A673 (cell line): ENCODE results near the gene KIAA0825. TPM values are rescaled to one million over a fixed set of nuclear protein-coding genes. Genes with fewer than 3 reads are reported as not detected.
A peak's percentile ranks its signal among the peaks of the same experiment; 100 is the strongest.

Experiments
- Bru-seq: library from RNA; stranded (reverse); fragments of 400-500 nt; gene quantifications from one replicate; lab custom pipeline; 2021; lab: Mats Ljungman, UMichigan
- BruChase-seq, 2 experiments: library from RNA; stranded (reverse); fragments of 400-500 nt; gene quantifications; one replicate each; lab custom pipeline; 2021; lab: Mats Ljungman, UMichigan
- BruUV-seq: library from RNA; stranded (reverse); fragments of 400-500 nt; replicated peaks from 2 replicates; lab custom pipeline; 2021; lab: Mats Ljungman, UMichigan
- CTCF ChIA-PET: fragments of 300-600 bp; sonication (Branson Sonifier 250); formaldehyde crosslinking; loops from one replicate; lab custom pipeline; 2022; ENCODE audit warnings: antibody characterized with exemption; lab: Charles Lee
- POLR2A ChIA-PET: fragments of 300-600 bp; sonication (Branson Sonifier 250); formaldehyde crosslinking; loops from one replicate; lab custom pipeline; 2022; ENCODE audit warnings: antibody characterized with exemption; ENCODE audit not compliant: low non-redundant PET; lab: Charles Lee
- DNase-seq: peaks from one replicate; pipeline ENCODE4 v3.0.0-alpha.2; 2015; ENCODE audit warnings: low spot score
- H3K27ac ChIP-seq: fragments of 200-600 bp; sonication (generic); 2 replicates; pipeline ENCODE4 v1.5.1; 2016; ENCODE audit warnings: mixed run types, low read depth, mild to moderate bottlenecking, mixed read lengths, antibody characterized with exemption, low read length; ENCODE audit not compliant: poor library complexity, severe bottlenecking
- H3K27me3 ChIP-seq: fragments of 200-600 bp; sonication (generic); replicated peaks from 2 replicates; pipeline ENCODE4 v1.6.1; 2017; ENCODE audit warnings: mixed run types, low read depth, mild to moderate bottlenecking, mixed read lengths, antibody characterized with exemption, low read length; ENCODE audit not compliant: insufficient read depth, poor library complexity
- H3K36me3 ChIP-seq: fragments of 200-600 bp; sonication (generic); 2 replicates; pipeline ENCODE4 v1.6.1; 2016; ENCODE audit warnings: mixed run types, mild to moderate bottlenecking, mixed read lengths, antibody characterized with exemption, low read length; ENCODE audit not compliant: insufficient read depth, poor library complexity, severe bottlenecking
- H3K4me1 ChIP-seq: fragments of 200-600 bp; sonication (generic); 2 replicates; pipeline ENCODE4 v1.6.1; 2017; ENCODE audit warnings: mixed run types, mild to moderate bottlenecking, mixed read lengths, antibody characterized with exemption, low read length; ENCODE audit not compliant: insufficient read depth, poor library complexity, severe bottlenecking
- H3K4me3 ChIP-seq: fragments of 200-600 bp; sonication (generic); 2 replicates; pipeline ENCODE4 v1.5.1; 2016; ENCODE audit warnings: low read depth, mixed run types, mild to moderate bottlenecking, mixed read lengths, low read length; ENCODE audit not compliant: poor library complexity, severe bottlenecking
- H3K9me3 ChIP-seq: fragments of 200-600 bp; sonication (generic); 2 replicates; pipeline ENCODE4 v1.6.1; 2016; ENCODE audit warnings: mixed run types, low read depth, mild to moderate bottlenecking, mixed read lengths, antibody characterized with exemption, low read length; ENCODE audit not compliant: poor library complexity, severe bottlenecking
- EZH2 ChIP-seq: fragments of 200-600 bp; sonication (generic); IDR thresholded peaks from 2 replicates; pipeline ENCODE4 v1.6.1; 2017; ENCODE audit warnings: borderline replicate concordance, low read depth, mild to moderate bottlenecking, mixed read lengths, antibody characterized with exemption, low read length; ENCODE audit not compliant: poor library complexity, severe bottlenecking
- intact Hi-C: fragments of 100-400 bp; cut with micrococcal nuclease; formaldehyde crosslinking; loops from one replicate; pipeline ENCODE4 v1.10.0; 2022; ENCODE audit not compliant: unreplicated experiment
- long read RNA-seq: library from polyadenylated mRNA; stranded (forward); transcript quantifications from one replicate; pipeline ENCODE4 v2.0.0, GENCODE V29; 2022
- total RNA-seq: library from RNA; stranded (reverse); gene quantifications from 2 replicates; pipeline ENCODE4 v1.2.3, GENCODE V29; 2021
- TF ChIP-seq, protein P1 (sequence below): fragments of 300-800, 200-600 bp; sonication (generic); conservative IDR thresholded peaks from 2 replicates; pipeline ENCODE4 v1.5.1; 2017; ENCODE audit warnings: low read depth, mild to moderate bottlenecking, antibody characterized with exemption, low read length, moderate library complexity, mixed read lengths

Gene KIAA0825
- 1.2 and 1.3 TPM in 2 replicates for total RNA-seq
- percentile 35 among the genes with signal in this experiment for Bru-seq, nascent RNA
- BruChase-seq, experiment 1, labeled RNA remaining after a 2-hour chase, result percentile 34 among the genes with signal in this experiment
- percentile 34 among the genes with signal in this experiment for BruChase-seq, experiment 2, labeled RNA remaining after a 6-hour chase
- long read RNA-seq, partial matches to known transcripts, result 0 of 3 reads
- long read RNA-seq, other reads (novel, unspliced or antisense), result 2 of 3 reads

DNA sequence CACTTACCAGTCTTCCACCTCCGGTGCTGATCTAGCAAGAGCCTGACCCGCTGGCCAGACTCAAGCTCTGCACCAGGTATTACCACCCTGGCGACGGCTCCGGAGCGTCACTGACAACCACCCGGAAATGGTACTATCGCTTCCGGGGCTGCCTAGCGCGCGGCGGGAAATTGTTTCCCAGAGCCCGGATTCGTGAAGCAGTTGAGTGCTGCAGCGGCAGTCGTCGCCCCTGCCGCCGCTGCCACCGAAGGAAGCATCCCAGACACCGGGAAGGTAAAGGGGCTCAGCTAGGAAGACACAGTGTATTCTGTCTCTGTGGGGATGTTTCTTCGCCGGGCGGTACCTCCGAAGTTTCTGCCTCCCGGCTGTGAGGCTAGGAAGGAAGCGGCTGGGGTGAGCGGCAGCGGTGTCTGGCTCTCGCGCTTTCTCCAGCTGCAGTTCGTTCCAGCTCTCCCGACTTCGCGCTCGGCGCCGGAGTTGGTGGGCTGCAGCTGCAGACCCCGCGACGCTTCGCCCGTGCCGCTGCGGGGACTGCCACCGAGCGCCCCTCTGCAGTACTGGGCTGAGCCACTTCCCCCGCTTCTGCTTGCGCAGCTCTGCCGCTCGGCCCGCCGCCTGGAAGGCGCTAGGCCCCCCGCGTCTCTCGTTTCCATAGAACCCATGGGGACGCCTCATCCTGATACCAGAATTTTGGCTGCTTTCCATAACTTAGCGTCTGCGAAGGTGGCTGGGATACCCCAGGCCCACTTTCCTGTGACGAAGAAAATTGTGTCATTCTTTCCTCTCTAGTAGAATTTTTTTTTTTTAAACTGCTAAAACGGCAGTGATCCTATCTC, at the start of gene KIAA0825, which contains the start of gene SLF1:
KIAA0825 (minus strand) TSS at position 112 of the 836 bp plus-strand sequence. CDS start 81,478 bp downstream, outside the sequence.
SLF1 (plus strand) TSS at position 177 of the 836 bp plus-strand sequence. CDS start 10,142 bp downstream, outside the sequence.
- intact Hi-C loops, result no loop called here
- peaks cover 8% of the 10 kb centered on the region for H3K4me1 ChIP-seq
- POLR2A ChIA-PET, result no interaction called here
- TF ChIP-seq EZH2, result no peak
- TF ChIP-seq, protein P1, sequence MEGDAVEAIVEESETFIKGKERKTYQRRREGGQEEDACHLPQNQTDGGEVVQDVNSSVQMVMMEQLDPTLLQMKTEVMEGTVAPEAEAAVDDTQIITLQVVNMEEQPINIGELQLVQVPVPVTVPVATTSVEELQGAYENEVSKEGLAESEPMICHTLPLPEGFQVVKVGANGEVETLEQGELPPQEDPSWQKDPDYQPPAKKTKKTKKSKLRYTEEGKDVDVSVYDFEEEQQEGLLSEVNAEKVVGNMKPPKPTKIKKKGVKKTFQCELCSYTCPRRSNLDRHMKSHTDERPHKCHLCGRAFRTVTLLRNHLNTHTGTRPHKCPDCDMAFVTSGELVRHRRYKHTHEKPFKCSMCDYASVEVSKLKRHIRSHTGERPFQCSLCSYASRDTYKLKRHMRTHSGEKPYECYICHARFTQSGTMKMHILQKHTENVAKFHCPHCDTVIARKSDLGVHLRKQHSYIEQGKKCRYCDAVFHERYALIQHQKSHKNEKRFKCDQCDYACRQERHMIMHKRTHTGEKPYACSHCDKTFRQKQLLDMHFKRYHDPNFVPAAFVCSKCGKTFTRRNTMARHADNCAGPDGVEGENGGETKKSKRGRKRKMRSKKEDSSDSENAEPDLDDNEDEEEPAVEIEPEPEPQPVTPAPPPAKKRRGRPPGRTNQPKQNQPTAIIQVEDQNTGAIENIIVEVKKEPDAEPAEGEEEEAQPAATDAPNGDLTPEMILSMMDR, result no peak
- H3K27me3 ChIP-seq, result no peaks in the 10 kb centered on the region
- no peaks in the 10 kb centered on the region for H3K36me3 ChIP-seq
- no peaks in the 10 kb centered on the region for H3K9me3 ChIP-seq
- H3K4me3 ChIP-seq, result peak within 1 kb of the TSS; percentile 87
- peak; percentile 93 for DNase-seq
- CTCF ChIA-PET, result no interaction called here
- BruUV-seq, result no TSS peak
- peak within 1 kb of the TSS; percentile 81 for H3K27ac ChIP-seq

- Histone ChIP-seq H3K36me3 (no peaks in the 10 kb centered on the region), H3K27me3 (no peaks in the 10 kb centered on the region), H3K4me3 (no peak overlapping the region), H3K27ac (no peak overlapping the region), H3K9me3 (no peaks in the 10 kb centered on the region), H3K4me1 (no peaks in the 10 kb centered on the region)
- BruUV-seq, result no TSS peak
- CTCF ChIA-PET, result no interaction called here
- intact Hi-C loops, result no loop called here
- no peak for TF ChIP-seq EZH2
- TF ChIP-seq, protein P1, result no peak
- POLR2A ChIA-PET, result no interaction called here
- DNase-seq, result no peak
Measured at GRCh38 chr5:94667937-94668336, 49.5 kb upstream of the KIAA0825 start.

DNA sequence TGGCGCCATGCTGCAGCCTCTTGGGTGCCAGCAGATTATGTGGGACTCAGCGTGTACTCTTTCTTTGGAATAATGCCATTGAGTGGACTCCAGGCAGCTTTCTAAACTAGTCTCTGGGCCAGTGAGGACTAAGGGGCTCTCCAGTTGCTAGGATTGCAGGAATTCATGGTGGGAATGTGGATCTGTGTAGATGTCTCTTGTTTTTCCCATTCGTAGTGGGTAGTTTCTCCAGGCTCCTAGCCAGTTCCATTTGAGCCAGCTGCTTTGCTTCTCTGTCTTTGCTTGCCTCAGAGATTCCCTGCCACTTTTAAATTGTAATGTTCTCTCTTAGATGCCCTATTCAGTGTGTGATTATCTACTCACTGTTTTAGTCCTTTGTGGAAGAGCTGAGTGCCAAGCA, 42.7 kb upstream of the KIAA0825 start:
- Histone ChIP-seq H3K9me3 (peaks cover 20% of the 10 kb centered on the region), H3K27me3 (no peaks in the 10 kb centered on the region), H3K27ac (no peak overlapping the region), H3K36me3 (peaks cover 19% of the 10 kb centered on the region), H3K4me3 (no peak overlapping the region), H3K4me1 (no peaks in the 10 kb centered on the region)
- no TSS peak for BruUV-seq
- ChIA-PET CTCF (no interaction called here), POLR2A (no interaction called here)
- TF ChIP-seq EZH2, result no peak
- TF ChIP-seq, protein P1, result no peak
- no peak for DNase-seq
- intact Hi-C loops, result no loop called here
